ENCODE results near the gene KDELR1. TPM values are rescaled to one million over a fixed set of nuclear protein-coding genes. Genes with fewer than 3 reads are reported as not detected.

The KDELR1 gene
- total and polyA plus RNA-seq, 4 donors, result 60.7 to 128 (median 108) TPM

DNA sequence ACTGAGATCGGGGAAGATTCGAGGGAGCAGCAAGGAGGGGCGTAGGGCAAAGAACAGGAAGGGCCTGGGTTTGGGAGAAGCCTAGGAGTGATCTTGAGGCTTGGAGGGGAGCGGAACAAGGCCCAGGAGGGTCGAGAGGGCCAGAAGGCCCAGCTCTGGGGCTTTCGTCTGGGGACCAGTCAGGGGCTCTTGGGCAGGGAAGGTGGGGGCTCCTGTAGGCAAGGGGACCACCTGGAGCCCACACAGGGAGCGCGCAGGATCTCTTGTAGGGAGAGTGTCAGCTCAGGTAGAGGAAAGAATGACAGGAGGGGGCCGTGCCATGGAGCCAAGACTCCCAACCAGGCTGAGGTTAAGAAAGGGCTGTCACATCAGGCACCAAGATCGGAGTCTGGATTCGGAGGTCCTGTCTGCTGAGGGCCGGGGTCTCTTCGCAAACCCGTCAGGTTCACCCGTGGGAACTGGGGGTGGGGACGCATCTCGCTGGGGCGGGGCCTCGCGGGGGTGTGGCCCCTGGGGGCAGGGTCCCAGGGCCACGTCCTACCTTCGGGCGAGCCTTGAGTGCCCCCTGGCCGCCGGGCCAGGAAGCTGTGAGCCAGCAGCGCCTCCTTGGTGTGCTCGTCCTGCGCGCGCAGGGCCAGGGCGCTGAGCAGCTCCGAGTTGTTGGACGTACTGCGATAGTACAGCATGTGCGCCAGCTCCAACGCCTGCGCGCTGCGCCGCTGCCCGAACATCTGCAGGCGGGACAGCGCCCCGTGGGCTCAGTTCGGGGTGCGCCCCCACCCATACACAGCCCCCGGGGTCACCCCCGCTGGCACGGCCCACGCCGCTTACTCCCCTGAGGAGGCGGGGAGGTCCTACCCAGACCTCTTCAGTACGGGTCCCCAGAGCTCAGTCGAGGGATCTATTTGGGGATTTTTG, 57.6 kb downstream of the KDELR1 start:
- Histone ChIP-seq H3K36me3 (ENCODE audit: control insufficient read depth in 1 of 2, insufficient read depth in 2 of 2, low read length in 1 of 2) (no peaks in the 10 kb centered on the region), H3K27ac (ENCODE audit: low read depth in 1 of 2, low read length in 2 of 2) (peak overlapping the region in 1 of 2 donors; percentile 41), H3K4me1 (ENCODE audit: control insufficient read depth in 1 of 2, insufficient read depth in 2 of 2, low read length in 2 of 2) (no peaks in the 10 kb centered on the region), H3K4me3 (ENCODE audit: low read length in 2 of 2) (no peak overlapping the region), H3K9me3 (ENCODE audit: control insufficient read depth, low read length) (no peaks in the 10 kb centered on the region), H3K27me3 (ENCODE audit: control insufficient read depth in 1 of 2, insufficient read depth in 2 of 2, low read length in 1 of 2) (no peaks in the 10 kb centered on the region)
- peak; percentile 93 for ATAC-seq (ENCODE audit: low FRiP score)
- DNase-seq, result peak; percentile 96
- intact Hi-C loops (cut with DNase I), result loop anchor here in 1 of 2 donors (2.0 to 10.0 kb wide), 3 partner anchors 15 to 251 kb away; no protein-coding TSS in a partner anchor
- WGBS, 2 donors, result 9 to 10% methylated on average over 52 to 54 of the region's 54 CpGs

DNA sequence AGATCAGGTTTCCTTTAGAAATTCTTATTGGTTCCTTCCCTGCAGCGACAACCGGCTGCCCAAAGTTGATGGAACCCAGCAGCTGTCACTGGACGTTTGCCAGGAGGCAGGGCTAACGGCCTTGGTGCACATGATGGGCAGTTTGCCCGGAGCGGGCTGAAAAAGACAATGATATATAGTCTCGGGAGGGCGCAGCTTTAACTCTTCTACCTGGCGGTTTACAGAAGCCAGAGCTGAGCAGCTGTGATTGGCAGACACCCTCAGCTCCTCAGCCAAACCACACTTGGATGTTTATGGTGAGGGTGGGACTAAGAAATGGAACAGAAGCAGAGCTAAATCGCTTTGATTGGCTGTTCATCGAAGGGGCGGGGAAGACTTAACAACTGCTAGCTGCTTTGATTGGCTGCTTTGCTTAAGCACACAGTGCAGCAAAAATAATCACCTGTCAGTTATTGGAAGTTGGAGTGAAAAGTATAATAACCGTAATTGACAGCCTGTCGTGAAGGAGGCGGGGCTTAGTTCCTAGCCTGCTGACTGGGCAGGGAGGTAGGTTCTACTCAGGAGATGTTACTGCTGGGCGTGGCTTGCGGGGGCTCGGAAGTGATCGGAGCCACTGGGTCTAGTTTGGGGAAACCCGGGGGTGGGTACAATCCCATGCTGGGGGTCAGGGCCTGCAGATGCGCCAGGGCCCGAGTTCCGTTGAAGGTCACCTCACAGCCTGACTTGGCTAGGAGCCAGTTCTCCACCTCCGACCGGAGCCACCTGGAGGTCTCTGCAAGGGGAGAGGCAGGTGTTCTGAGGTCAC, 58.5 kb downstream of the KDELR1 start:
- DNase-seq (peak; percentile 90 to 92), ATAC-seq (ENCODE audit: low FRiP score) (peak; percentile 81)
- 1 to 2% methylated on average over 23 to 25 of the region's 25 CpGs for WGBS, 2 donors
- intact Hi-C loops (cut with DNase I), result loop anchor here in 1 of 2 donors (10.0 kb wide), 2 partner anchors 68 to 252 kb away; no protein-coding TSS in a partner anchor
- Histone ChIP-seq H3K27me3 (ENCODE audit: control insufficient read depth in 1 of 2, insufficient read depth in 2 of 2, low read length in 1 of 2) (no peaks in the 10 kb centered on the region), H3K4me1 (ENCODE audit: control insufficient read depth in 1 of 2, insufficient read depth in 2 of 2, low read length in 2 of 2) (no peaks in the 10 kb centered on the region), H3K27ac (ENCODE audit: low read depth in 1 of 2, low read length in 2 of 2) (peak overlapping the region in 1 of 2 donors; percentile 41), H3K9me3 (ENCODE audit: control insufficient read depth, low read length) (no peaks in the 10 kb centered on the region), H3K36me3 (ENCODE audit: control insufficient read depth in 1 of 2, insufficient read depth in 2 of 2, low read length in 1 of 2) (no peaks in the 10 kb centered on the region), H3K4me3 (ENCODE audit: low read length in 2 of 2) (no peak overlapping the region)

Other genes with a start within 250 kb of the KDELR1 start
- gene LIG1, start 221.2 kb downstream of the KDELR1 start, total RNA-seq, result 10 to 100 TPM; 11.3 to 16.0 TPM
- gene LIG1, start 221.2 kb downstream of the KDELR1 start, polyA plus RNA-seq, result 10 to 100 TPM in 1 of 2 donors, 1 to 10 TPM in 1; 3.4 to 33.7 TPM
- 10 to 100 TPM in 1 of 2 donors, 1 to 10 TPM in 1; 9.0 to 10.3 TPM for gene ZSWIM9, start 220.9 kb downstream of the KDELR1 start, total RNA-seq
- 10 to 100 TPM in 1 of 2 donors, 1 to 10 TPM in 1; 6.0 to 21.8 TPM for gene ZSWIM9, start 220.9 kb downstream of the KDELR1 start, polyA plus RNA-seq
- 100 to 1,000 TPM in 1 of 2 donors, 10 to 100 TPM in 1; 46.5 to 116 TPM for gene CARD8, start 135.6 kb downstream of the KDELR1 start, total RNA-seq
- 10 to 100 TPM in 1 of 2 donors, 1 to 10 TPM in 1; 7.6 to 18.1 TPM for gene CARD8, start 135.6 kb downstream of the KDELR1 start, polyA plus RNA-seq
- gene ZNF114, start 121.5 kb downstream of the KDELR1 start, total RNA-seq, result 1 to 10 TPM in 1 of 2 donors, under 1 TPM in 1; 0.26 to 1.0 TPM
- gene ZNF114, start 121.5 kb downstream of the KDELR1 start, polyA plus RNA-seq, result not detected
- gene EMP3, start 66.0 kb downstream of the KDELR1 start, total RNA-seq, result 100 to 1,000 TPM; 107 to 151 TPM
- 100 to 1,000 TPM; 109 to 149 TPM for gene EMP3, start 66.0 kb downstream of the KDELR1 start, polyA plus RNA-seq
- 1 to 10 TPM; 4.9 to 9.2 TPM for gene TMEM143, start 27.6 kb downstream of the KDELR1 start, total RNA-seq
- gene TMEM143, start 27.6 kb downstream of the KDELR1 start, polyA plus RNA-seq, result 1 to 10 TPM; 6.4 to 6.6 TPM
- not detected for gene SYNGR4, start 27.2 kb downstream of the KDELR1 start, total RNA-seq
- not detected for gene SYNGR4, start 27.2 kb downstream of the KDELR1 start, polyA plus RNA-seq
- gene GRIN2D, start 2.1 kb upstream of the KDELR1 start, total RNA-seq, result 1 to 10 TPM in 1 of 2 donors, under 1 TPM in 1; 0.91 to 4.0 TPM
- under 1 TPM in 1 of 2 donors, not detected in 1; 0.03 TPM for gene GRIN2D, start 2.1 kb upstream of the KDELR1 start, polyA plus RNA-seq
- 10 to 100 TPM; 21.4 to 25.8 TPM for gene GRWD1, start 54.4 kb upstream of the KDELR1 start, total RNA-seq
- 1 to 10 TPM; 7.0 to 9.0 TPM for gene GRWD1, start 54.4 kb upstream of the KDELR1 start, polyA plus RNA-seq
- 1 to 10 TPM; 1.1 TPM for gene KCNJ14, start 64.0 kb upstream of the KDELR1 start, total RNA-seq
- under 1 TPM in 1 of 2 donors, not detected in 1; 0.36 TPM for gene KCNJ14, start 64.0 kb upstream of the KDELR1 start, polyA plus RNA-seq
- 10 to 100 TPM; 56.8 to 61.2 TPM for gene CYTH2, start 77.8 kb upstream of the KDELR1 start, total RNA-seq
- gene CYTH2, start 77.8 kb upstream of the KDELR1 start, polyA plus RNA-seq, result 10 to 100 TPM; 32.7 to 76.6 TPM
- 1 to 10 TPM in 1 of 2 donors, under 1 TPM in 1; 0.71 to 4.2 TPM for gene LMTK3, start 120.3 kb upstream of the KDELR1 start, total RNA-seq
- gene LMTK3, start 120.3 kb upstream of the KDELR1 start, polyA plus RNA-seq, result 1 to 10 TPM in 1 of 2 donors, under 1 TPM in 1; 0.51 to 1.3 TPM
- not detected for gene SULT2B1, start 160.6 kb upstream of the KDELR1 start, total RNA-seq
- 1 to 10 TPM in 1 of 2 donors, not detected in 1; 2.1 TPM for gene SULT2B1, start 160.6 kb upstream of the KDELR1 start, polyA plus RNA-seq
- not detected for gene SPACA4, start 215.2 kb upstream of the KDELR1 start, total RNA-seq
- under 1 TPM in 1 of 2 donors, not detected in 1; 0.18 TPM for gene SPACA4, start 215.2 kb upstream of the KDELR1 start, polyA plus RNA-seq
- gene FAM83E, start 223.5 kb upstream of the KDELR1 start, total RNA-seq, result under 1 TPM in 1 of 2 donors, not detected in 1; 0.45 TPM
- 10 to 100 TPM in 1 of 2 donors, under 1 TPM in 1; 0.74 to 12.3 TPM for gene FAM83E, start 223.5 kb upstream of the KDELR1 start, polyA plus RNA-seq
- 100 to 1,000 TPM; 900 to 909 TPM for gene RPL18, start 227.6 kb upstream of the KDELR1 start, total RNA-seq
- gene RPL18, start 227.6 kb upstream of the KDELR1 start, polyA plus RNA-seq, result 1,000 to 10,000 TPM; 2,172 to 2,376 TPM
- 10 to 100 TPM; 14.6 to 17.9 TPM for gene SPHK2, start 228.0 kb upstream of the KDELR1 start, total RNA-seq
- 10 to 100 TPM; 21.5 to 25.4 TPM for gene SPHK2, start 228.0 kb upstream of the KDELR1 start, polyA plus RNA-seq
- 10 to 100 TPM in 1 of 2 donors, 1 to 10 TPM in 1; 1.5 to 10.7 TPM for gene DBP, start 245.8 kb upstream of the KDELR1 start, total RNA-seq
- gene DBP, start 245.8 kb upstream of the KDELR1 start, polyA plus RNA-seq, result 1 to 10 TPM; 5.3 to 6.8 TPM